Measurements from ENCODE around the gene ZNF544. TPM values are rescaled to one million over a fixed set of nuclear protein-coding genes. Genes with fewer than 3 reads are reported as not detected.

Gene ZNF544
- total RNA-seq, 1 donor from 2014 or later, result 55.8 TPM

DNA sequence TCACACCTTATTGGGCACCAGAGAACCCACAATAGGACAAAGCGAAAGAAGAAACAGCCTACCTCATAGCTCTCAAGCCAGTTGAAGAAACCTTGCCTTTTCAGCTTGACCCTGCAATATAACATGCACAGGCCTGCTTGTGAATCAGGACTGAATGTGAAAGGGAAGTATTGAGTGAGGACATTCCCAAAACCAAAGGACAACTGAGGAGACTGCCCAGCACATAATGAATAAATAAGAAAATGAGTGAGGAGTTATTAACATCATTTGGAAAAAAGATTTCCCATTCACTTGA lies 15.7 kb upstream of the ZNF544 start:
- TF ChIP-seq, protein P1, sequence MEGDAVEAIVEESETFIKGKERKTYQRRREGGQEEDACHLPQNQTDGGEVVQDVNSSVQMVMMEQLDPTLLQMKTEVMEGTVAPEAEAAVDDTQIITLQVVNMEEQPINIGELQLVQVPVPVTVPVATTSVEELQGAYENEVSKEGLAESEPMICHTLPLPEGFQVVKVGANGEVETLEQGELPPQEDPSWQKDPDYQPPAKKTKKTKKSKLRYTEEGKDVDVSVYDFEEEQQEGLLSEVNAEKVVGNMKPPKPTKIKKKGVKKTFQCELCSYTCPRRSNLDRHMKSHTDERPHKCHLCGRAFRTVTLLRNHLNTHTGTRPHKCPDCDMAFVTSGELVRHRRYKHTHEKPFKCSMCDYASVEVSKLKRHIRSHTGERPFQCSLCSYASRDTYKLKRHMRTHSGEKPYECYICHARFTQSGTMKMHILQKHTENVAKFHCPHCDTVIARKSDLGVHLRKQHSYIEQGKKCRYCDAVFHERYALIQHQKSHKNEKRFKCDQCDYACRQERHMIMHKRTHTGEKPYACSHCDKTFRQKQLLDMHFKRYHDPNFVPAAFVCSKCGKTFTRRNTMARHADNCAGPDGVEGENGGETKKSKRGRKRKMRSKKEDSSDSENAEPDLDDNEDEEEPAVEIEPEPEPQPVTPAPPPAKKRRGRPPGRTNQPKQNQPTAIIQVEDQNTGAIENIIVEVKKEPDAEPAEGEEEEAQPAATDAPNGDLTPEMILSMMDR (IDR thresholded peaks at IDR 0.05; ENCODE audit: insufficient read depth, low read length, severe bottlenecking), result no peak
- FAIRE-seq, result no peak

DNA sequence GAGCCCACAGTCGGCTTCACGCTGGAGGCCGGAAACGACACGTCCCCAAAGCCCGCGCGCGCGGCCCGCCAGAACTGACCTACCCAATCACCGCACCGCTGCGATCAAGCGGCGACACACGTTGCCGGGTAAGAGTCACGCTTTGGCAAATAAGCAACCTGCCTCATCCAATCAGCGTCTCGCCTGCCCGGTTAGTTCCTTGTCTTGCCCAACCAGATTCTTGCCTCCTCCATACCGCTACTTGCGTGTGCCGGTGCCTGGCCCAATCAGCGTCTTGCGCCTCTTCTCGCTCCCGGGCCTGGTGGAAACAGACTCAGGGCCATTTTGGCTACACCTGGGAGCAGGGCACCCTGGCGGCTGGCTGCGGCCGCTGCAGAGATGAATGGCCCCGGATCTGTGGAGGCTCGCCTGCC lies 11.6 kb upstream of the ZNF544 start:
- FAIRE-seq, result no peak
- Histone ChIP-seq H3K4me3 (ENCODE audit: low read depth, low read length) (no peak overlapping the region), H3K36me3 (ENCODE audit: control insufficient read depth, insufficient read depth, low read length) (peaks cover 8% of the 10 kb centered on the region), H3K27me3 (ENCODE audit: control insufficient read depth, insufficient read depth, low read length) (no peaks in the 10 kb centered on the region)
- TF ChIP-seq, protein P1 (IDR thresholded peaks at IDR 0.05; ENCODE audit: insufficient read depth, low read length, severe bottlenecking), result no peak
- DNase-seq (ENCODE audit: low read depth), result no peak

More for the DNA sequence above, 15.7 kb upstream of the ZNF544 start:
- Histone ChIP-seq H3K36me3 (ENCODE audit: control insufficient read depth, insufficient read depth, low read length) (peaks cover 33% of the 10 kb centered on the region), H3K27me3 (ENCODE audit: control insufficient read depth, insufficient read depth, low read length) (no peaks in the 10 kb centered on the region), H3K4me3 (ENCODE audit: low read depth, low read length) (no peak overlapping the region)
- DNase-seq (ENCODE audit: low read depth), result no peak

DNA sequence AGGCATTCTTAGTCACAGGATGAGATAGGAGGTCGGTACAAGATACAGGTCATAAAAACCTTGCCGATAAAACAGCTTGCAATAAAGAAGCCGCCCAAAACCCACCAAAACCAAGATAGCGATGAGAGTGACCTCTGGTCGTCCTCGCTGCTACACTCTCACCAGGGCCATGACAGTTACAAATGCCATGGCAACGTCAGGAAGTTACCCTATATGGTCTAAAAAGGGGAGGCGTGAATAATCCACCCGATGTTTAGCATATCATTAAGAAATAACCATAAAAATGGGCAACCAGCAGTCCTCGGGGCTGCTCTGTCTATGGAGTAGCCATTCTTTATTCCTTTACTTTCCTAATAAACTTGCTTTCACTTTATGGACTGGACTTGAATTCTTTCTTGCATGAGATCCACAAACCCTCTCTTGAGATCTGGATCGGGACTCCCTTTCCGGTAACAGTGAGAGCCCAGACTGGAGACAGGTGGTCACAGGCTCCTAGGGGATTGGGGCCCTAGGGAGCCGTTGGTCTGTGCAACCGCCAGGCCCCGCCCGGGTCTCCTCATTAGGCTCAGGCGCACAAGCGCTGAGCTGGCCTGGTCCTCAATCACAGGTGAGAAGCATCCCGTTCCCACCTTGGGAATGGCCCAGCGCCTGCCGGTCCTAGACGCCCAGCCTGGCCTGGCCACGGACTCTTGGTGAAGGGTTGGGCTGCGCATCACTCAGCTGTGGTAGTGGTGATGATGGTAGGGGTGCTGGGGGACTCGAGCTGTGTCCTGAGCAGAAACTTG lies 10.9 kb upstream of the ZNF544 start:
- no peak overlapping the region for H3K4me3 ChIP-seq (ENCODE audit: low read depth, low read length)
- TF ChIP-seq, protein P1 (IDR thresholded peaks at IDR 0.05; ENCODE audit: insufficient read depth, low read length, severe bottlenecking), result no peak
- H3K36me3 ChIP-seq (ENCODE audit: control insufficient read depth, insufficient read depth, low read length), result peaks cover 3% of the 10 kb centered on the region
- DNase-seq (ENCODE audit: low read depth), result no peak
- no peaks in the 10 kb centered on the region for H3K27me3 ChIP-seq (ENCODE audit: control insufficient read depth, insufficient read depth, low read length)
- no peak for FAIRE-seq

DNA sequence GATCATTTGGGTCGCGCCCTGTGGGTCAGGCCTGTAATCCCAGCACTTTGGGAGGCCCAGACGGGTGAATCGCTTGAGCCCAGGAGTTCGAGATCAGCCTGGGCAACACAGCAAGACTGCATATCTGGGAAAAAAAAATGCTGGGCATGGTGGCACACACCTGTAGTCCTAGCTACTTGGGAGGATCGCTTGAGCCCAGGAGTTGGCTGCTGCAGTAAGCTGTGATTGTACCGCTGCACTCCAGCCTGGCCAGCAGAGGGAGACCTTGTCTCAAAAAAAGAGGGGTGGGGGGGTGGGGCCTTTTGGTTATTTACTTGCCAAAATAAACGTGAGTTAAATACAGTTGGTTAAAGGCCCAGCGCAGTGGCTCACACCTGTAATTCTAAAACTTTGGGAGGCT lies 9.8 kb upstream of the ZNF544 start:
- H3K27me3 ChIP-seq (ENCODE audit: control insufficient read depth, insufficient read depth, low read length), result no peaks in the 10 kb centered on the region
- H3K4me3 ChIP-seq (ENCODE audit: low read depth, low read length), result no peak overlapping the region
- H3K36me3 ChIP-seq (ENCODE audit: control insufficient read depth, insufficient read depth, low read length), result no peaks in the 10 kb centered on the region
- FAIRE-seq (no peak), DNase-seq (ENCODE audit: low read depth) (no peak)
- TF ChIP-seq, protein P1 (IDR thresholded peaks at IDR 0.05; ENCODE audit: insufficient read depth, low read length, severe bottlenecking), result no peak

DNA sequence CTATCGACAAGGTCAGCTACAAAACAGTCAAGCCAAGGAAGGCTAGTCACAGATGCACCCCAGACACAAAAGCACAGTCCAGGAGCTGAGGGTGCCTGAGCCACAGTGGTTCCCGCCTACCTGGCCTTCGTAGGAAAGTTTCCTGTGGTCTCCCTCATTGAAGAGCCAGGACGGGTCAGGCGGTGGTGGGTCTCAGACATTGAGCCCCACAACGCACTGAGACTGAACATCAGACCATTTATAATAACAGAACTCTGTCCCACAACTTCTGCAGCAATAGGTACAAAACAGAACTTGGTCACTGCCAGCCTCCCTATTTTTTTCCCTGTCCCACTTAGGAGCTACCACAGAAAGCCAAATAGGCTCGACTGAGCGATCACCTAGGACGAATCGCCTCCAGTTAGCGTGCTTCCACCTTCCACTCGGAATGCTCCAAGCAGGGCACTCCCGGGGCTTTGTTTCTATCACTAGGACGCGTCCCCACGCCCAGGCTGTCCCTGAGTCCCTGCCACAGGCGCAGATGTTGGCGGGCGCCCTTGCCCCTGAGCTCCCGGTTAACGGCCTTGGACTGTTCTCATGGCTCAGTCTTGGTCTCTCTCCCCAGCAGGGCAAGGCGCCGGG lies 640 bp upstream of the ZNF544 start:
- no peaks in the 10 kb centered on the region for H3K27me3 ChIP-seq (ENCODE audit: control insufficient read depth, insufficient read depth, low read length)
- H3K36me3 ChIP-seq (ENCODE audit: control insufficient read depth, insufficient read depth, low read length), result peaks cover 19% of the 10 kb centered on the region
- TF ChIP-seq, protein P1 (IDR thresholded peaks at IDR 0.05; ENCODE audit: insufficient read depth, low read length, severe bottlenecking), result no peak
- DNase-seq (ENCODE audit: low read depth) (peak; percentile 13), FAIRE-seq (no peak)
- H3K4me3 ChIP-seq (ENCODE audit: low read depth, low read length), result peak overlapping the region; percentile 87
